ENCODE measurements around the gene ICE2.
A peak's percentile ranks its signal among the peaks of the same experiment; 100 is the strongest.

ICE2 gene

DNA sequence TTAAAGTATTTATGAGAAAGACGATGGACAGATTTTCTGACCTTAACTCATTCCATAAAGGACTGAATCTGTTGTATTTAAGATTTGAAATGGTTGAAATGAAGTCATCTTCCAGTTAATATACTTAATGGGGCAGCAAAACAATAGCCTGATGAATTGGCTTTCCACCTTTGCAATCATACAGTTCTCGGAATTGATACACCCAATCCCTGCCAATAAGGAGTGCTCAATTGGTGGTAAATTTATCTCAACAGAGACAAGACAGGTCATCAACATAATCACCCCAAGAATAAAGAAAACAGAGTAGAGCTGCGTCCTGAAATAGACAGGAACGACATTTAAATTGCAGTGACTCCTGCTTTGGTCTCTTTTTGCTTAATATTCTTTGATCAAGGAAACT is 92.3 kb downstream of the ICE2 start:
- no peak for DNase-seq

DNA sequence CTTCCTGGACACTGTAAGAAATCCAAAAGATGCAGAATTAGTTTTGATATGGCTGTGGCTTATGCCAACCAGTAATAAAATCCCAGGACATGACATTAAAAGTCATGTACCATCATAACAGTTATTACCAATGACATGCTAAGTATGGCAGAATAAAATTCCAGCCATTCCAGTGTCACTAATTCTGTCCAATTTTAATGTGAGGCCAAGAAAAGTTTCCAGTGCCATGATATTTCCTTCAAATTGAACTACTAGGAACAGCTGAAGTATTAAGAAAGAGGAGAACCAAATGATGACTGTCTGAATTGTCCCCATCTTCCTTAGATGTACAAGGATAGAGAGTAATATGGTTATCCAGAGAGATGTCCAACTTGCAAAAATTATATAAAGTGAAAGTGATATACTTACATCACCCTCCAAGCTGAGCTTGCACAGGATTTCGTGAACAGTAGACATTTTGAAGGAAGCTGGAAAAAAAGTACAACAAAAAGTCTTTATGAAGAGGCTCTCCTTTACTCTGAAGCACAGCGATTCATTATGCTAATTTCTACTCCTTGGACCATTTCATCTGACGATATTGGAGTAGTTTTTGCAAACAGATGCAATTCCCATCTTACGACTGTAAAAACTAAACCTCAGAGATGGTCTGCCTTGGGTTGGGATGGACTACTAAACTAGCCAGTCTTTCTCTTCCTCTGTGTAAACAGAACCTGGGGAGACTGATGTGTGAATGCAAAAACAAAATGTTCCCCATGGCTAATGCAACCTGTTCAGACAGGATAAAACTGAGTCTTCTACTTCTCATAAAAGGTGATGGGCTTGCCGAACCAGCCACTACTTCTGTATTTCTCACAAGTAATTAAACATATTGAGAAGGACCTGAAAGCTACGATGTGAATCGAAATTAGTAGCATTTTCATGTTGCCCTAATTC is 93.1 kb downstream of the ICE2 start:
- no peak for DNase-seq

DNA sequence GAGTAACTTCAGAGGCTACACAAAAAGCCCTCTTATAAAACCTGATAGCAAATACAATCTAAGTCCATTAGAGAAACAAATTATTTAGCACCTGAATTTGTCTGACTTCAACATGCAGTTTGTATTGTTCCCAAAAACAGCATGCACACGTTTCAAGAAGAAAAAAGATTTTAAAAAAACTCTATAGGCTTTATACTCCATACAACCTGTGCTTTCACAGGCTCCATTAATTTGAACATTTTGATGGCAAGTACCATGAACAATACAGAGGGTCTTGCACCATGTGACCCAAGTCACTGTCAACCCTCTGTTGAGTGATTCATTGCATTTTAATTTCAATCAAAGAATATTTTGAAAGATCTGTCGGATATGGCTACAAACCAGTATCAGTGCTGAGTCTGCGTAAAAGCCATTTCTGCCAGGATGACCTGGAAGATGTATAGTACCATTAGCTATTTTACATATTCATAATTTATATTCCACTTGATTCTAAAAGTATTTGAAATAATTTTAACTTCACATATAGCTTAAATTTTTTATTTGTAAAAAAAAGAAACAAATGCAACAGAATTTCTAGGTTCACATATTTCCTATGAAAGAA is 94.3 kb downstream of the ICE2 start:
- no peak for DNase-seq

DNA sequence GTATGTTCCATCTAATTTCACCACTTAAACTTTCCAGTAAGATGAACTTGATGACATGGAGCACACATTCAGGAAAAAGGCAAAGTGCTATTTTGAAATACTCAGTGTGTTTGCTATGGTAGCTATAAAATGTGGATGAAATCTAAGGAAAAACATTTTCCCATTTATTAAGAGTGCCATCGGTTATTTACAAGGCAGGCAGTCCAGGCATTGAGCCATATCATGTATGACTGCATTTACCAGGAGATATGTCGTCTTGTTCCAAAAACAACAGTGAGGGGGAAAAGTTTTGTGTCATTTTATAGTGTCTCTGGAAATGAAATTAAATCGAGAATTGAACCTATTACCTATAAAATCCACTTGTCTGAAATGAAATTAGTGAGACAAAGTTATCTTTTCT is 94.9 kb downstream of the ICE2 start:
- no peak for DNase-seq

DNA sequence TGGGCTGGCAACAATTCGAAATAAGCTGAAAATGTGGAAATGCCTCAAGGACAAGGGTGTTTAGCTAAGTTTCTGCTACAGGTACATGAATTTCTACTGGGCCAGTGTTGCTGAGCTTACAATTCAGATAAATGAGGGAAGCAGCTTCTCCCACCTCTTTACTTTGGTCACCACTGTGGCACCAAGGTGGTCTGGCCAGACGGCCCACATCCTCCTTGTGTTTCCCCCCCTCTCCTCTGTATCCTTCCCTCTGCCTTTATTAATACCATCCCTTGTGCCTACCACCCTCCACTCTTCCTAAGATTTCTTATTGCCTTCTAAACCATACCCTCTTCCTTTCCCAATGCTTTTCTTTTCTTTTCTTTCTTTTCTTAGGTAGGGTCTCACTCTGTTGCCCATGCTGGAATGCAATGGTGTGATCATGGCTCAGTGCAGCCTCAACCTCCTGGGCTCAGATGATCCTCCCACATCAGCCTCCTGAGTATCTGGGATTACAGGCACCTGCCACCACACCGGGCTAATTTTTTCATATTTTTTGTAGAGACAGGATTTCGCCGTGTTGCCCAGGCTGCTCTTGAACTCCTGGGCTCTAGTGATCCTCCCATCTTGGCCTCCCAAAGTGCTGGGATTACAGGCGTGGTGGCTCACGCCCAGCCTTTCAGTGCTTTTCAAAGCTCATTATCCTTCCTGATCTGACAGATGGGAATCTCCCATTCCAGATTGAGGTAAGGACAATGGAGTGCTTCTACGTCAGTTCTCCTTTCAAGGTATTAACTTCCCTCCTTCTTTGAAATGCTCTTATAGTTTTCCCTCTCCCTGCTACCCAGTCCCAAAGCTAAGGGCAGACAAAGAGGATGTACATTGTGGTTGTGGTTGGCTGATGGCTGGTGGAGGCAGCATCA is 95.9 kb downstream of the ICE2 start:
- DNase-seq, result no peak

DNA sequence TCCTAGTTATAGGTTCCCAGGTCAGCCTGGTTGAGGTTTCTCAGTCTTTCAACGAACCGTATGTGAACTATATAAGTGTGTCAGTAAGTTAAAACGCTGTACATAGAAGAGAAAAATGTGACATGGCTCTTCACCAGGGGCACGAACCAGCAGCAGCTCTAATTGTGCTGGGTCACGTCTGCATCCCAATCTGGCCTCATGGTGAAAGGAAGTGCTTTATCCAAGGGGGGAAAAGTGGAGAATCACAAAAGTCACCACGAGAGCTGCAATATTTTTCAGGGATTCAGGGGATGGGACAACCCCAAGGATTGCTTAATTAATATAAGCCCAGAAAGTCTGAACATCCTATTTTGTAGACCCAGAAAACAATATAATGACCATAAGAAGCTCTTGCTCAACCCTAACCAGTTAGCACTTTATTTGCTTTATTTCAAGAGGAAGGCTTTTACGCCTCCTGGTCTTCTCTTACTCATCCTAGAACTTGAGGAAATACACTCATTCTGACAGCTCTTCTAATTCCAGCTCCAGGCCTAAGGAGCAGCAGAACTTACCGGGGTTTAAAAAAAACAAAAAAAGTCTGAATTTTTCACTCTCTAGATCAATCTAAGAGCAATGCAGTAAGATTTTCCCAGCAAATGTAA is 97.7 kb downstream of the ICE2 start:
- DNase-seq, result no peak

DNA sequence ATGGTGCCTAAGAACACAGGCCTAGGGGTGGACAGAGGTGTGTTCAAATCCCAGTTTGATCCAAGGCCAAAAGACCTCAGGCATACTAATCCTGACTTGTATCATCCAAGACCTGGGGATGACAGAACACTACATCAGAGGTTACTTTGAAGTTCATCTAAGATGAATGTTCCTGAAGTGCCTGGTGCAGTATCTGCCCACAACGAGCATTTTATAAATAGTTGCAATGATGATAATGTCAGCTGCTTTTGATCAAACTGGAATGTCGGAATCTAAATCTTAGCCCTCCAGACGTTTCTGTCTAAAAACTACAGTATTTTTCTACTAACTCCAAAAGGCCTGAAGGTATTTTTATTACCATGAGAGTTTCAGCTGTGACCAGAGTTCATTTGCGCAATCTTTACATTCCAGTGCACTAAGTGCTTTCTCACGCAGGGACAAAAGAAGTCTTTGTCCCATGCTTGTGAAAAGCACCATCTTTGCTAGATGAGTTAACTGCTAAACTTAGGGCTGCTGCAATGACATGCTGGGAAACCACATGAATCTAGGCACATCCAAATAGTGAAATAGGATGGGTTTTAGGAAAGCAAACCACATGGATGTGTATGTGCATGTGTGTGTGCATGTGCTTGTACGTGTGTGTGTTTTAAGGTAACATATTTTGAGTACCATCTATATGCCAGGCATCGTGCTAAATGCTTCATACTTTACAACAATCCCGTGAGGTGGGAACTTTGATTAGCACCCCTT is 99.2 kb downstream of the ICE2 start:
- no peak for DNase-seq

DNA sequence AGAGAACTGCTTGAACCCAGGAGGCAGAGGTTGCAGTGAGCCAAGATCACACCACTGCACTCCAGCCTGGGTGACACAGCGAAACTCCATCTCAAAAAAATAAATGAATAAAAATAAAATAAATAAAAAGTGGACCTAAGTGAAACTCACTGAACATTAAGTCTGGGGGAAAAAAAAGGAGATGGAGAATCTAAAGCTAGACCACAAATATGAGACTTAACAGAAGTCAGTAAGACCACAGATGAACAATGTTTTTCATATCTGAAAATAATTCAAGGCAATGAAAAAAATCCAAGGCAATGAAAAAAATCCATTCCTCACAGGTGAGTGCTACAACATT is 99.8 kb downstream of the ICE2 start:
- no peak for DNase-seq

DNA sequence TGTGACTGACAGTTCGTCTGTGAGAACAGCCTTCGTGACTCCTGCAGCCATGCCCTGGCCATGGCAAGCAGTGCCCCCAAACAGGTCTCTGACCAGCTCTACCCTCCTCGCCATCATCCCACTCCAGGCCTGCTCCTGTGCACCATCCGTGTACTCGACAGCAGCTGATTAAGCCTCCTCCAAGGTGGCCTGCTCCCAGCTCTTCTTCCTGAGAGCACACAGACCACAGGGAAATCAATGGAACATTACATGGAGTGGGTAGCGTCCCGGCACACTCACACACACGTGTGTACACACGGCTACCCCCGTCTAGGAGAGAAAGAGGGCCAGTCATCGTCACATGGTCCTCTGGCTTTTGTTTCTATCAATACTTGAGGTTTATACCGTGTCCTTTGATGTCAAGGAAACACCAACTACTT is 102.3 kb downstream of the ICE2 start:
- DNase-seq, result no peak

DNA sequence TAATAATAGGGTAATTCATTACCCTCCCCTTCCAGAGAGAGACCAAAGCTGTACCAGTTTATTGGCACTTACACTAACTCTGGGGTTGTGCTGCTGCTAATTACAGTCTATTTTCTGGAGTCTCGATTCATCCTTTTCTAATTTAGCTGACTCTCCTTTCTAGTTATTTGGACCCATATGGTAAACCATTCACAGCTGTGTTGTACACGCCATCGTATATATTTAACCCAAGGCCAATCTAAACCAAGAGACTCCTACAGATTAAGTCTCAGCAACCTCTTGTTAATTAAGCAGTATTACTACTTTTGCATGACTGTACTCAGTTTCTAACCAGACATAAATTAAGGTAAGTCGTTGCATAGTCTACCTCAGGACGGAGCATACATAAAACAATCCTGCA is 103.6 kb downstream of the ICE2 start:
- DNase-seq, result no peak

DNA sequence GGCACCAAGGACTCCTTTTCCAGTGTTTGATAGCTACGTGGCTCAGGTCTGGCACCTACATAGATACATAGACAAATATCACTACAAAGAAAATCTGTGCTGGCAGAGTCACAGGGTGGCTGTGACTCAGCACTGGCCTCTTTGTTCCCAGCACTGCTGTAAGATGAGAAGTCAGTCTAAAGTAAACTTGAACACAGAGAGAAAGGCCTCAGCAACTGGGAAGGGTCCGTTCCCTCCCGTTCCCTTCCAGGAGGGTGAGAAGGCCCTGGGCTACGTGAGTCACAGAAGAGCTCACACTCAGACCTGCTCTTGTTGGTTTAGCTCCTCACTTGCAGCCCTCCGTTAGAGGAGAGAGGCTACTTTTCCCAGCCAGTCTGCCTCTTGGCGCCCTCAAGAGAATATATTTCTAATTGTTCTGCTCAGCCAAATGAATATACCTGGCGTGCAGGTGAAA is 104.3 kb downstream of the ICE2 start:
- peak; percentile 69 for DNase-seq

DNA sequence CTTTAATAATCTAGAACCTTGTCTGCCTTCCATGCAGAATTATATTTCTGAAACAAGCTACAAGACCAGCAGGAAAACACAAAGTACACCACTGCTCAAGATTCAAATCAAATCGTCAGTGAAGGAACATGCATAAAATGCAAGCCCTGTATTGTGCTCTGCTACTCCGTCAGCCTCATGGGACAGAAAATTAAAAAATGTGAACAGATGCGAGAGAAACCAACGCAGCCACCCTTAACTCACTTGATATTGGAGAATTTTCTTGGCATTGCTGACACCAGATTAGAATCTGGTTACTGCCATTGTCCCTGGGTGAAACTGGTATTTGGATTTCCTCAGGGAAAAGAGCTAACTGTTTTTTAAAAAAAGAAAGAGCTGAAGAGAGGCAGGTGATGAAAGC is 104.7 kb downstream of the ICE2 start:
- no peak for DNase-seq

DNA sequence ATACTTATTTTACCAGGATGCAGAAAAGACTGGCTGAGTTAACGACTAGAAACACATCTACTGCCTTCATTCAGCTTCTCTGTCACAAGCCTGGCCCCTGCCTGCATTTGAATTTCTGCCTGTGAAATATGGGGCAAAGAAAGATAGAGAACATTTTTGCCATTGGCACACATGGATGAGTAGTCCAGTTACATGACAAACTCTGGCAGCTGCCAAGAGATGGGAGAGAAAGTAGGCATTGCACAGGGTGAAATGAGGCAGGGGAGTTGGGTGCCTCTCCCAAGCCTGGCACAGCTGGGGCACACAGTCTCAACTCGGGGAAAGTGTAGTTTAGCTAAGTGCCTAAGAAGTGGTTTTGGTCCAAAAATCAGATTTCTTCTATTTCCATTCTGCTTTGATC is 105.2 kb downstream of the ICE2 start:
- DNase-seq, result no peak

DNA sequence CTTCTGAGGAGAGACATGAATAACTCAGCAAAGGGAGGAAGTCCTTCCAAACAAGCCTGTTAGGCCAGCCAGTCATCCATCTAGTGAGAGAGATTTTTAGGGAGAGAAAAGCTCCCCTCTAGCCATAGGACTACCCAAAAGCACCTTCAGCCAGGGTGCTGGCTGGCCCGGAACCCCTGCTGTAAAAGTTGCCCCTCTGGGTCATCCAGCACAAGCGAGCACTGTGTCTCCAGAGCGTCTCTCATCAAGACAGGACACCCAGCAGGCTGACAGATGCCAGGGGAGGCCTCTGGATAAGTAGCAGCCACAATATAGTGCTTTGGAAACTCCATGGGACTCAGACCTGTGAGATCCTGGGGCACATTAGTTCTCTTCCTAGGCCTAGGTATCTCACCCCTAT is 105.6 kb downstream of the ICE2 start:
- DNase-seq, result no peak

DNA sequence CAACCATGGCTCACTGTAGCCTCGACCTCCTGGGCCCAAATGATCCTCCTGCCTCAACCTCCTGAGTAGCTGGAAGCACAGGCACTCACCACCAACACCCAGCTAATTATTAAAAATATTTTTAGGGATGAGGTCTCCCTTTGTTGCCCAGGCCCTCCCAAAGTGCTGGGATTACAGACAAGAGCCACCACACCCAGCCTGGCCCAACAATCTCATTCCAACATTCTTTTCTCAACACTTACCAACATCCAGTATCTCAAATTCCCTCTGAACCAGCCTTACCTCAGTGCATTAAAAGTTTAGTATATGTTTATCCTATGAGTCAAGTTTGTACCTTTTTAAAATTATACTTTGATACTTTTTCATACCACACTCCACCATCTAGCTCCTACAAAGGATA is 106.2 kb downstream of the ICE2 start:
- no peak for DNase-seq

DNA sequence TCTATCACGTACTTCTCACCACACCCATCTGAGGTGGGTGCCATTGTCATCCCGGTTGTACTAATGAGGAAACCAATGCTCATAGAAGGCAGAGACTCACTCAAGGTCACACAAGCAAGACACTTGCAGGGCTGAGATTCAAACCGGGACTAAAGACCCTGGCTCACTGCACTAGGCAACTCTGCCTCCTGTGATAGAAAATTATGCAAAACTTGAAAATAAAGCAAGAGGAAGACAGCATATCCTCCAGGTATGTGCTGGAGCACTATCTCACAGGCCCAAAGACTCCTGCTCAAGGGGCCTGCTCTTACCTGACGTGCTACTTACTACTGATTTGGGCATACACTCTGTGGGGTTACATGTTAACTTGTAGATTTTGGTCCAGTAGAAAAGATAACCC is 106.7 kb downstream of the ICE2 start:
- DNase-seq, result no peak

DNA sequence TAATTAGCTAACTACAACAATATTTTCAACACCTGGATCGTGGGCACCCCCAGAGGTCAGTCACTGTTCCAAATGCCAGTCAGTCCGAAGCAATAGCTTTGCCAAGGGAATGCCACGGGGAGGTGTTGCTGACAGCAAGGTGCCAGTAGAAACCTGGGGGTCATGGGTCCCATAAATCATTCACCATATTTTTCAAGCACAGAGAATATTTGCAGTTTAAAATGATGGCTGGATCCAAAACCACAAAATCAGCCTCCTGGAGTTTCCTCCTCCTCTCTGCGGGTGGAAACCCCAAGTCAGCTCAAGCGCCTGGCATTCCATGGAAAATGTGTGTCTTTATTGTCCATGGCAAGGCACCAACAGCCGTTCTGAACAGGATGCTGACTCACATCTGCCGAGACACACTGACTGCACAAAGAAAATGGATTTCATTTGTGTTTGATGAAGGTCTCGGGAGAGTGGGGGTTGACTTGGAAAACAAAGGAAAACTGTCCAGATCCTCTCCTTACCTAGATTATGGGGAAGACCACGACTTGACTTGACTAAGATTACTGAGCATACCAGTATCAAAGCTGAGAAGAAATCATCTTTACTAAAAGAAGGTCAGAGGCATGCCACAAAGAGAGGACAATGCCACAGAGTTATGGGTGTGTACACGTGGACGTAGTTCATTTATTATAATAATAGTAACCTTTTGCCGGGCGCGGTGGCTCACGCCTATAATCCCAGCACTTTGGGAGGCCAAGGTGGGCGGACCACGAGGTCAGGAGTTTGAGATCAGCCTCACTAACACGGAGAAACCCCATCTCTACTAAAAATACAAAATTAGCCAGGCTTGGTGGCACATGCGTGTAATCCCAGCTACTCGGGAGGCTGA is 107.5 kb downstream of the ICE2 start:
- DNase-seq, result peak; percentile 91

DNA sequence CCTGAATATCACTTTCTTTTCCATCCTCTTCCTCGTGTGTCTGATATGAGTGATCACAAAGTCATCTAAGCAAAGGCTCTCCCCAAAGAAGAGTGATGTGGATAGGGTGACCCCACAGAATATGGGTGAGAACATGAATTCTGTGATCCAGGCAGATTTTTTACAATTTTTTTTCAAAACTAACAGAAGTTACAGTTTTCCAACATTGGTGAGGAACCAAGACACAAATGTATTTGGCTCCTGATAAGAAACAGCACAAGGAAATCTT is 108.1 kb downstream of the ICE2 start:
- no peak for DNase-seq

DNA sequence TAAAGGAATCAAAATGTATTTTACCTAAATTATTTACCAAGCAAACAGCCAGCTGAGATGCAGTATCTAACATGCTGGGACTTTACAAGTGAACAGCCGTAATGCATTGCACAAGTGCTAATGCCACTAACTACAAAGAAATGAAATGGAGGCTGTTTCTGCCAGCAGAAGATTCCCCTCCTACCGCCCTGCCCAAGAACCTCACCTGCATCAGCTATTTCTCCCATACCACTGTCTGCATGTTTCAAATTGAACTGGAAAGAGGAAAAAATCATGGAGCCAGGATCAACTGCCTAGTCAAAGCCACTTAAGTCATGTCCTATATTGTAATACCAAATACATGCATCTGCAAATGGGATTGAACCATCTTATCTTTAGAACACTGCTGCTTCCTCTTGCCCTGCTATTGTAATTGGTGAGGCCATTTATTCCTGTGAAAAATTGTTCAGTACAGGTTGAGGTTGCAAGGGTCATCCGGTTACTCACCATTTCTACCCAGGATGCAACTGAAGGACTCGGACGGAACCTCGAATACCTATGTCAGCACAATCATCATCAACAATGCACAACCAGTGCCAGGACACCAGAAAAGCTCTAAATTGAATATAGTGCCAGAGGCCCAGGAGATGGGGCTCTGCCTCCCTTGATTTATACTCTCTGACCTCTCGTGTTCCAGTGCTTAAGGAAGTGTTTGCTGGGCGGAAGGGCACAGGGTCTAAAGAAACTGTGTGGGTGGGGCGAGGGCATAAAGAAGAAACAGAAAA is 108.7 kb downstream of the ICE2 start:
- no peak for DNase-seq

DNA sequence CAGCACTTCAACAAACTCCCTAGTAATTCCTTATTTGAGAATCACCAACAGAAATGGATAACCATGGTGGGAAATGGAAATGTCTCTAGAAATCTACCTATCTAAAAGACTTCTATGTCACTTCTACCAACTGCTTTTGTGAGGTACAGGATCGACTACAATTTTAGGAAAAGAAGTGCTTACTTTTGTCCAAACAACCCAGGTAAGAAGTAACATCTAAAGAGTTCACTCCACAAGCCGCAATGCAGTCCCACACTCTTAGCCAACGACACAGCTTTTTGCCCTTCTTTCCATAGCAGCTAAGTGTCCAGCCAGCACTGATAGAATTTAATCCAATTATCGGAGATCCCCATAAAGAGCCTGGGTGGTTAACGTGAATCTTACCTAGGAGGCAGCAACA is 109.2 kb downstream of the ICE2 start:
- no peak for DNase-seq

Measured in left hindlimb (tissue), 1 donor.